NCI-H82 (cell line): ENCODE measurements around the gene TENT4A.
"Not testable (repeated sequence)": the region's sequence is repeated elsewhere in the genome, so short reads cannot be mapped to it uniquely, and the experiment has no call there.

Experiments
- DNase-seq: peaks from one replicate; lab custom pipeline; 2025; lab: John Stamatoyannopoulos, UW

TENT4A gene

DNA sequence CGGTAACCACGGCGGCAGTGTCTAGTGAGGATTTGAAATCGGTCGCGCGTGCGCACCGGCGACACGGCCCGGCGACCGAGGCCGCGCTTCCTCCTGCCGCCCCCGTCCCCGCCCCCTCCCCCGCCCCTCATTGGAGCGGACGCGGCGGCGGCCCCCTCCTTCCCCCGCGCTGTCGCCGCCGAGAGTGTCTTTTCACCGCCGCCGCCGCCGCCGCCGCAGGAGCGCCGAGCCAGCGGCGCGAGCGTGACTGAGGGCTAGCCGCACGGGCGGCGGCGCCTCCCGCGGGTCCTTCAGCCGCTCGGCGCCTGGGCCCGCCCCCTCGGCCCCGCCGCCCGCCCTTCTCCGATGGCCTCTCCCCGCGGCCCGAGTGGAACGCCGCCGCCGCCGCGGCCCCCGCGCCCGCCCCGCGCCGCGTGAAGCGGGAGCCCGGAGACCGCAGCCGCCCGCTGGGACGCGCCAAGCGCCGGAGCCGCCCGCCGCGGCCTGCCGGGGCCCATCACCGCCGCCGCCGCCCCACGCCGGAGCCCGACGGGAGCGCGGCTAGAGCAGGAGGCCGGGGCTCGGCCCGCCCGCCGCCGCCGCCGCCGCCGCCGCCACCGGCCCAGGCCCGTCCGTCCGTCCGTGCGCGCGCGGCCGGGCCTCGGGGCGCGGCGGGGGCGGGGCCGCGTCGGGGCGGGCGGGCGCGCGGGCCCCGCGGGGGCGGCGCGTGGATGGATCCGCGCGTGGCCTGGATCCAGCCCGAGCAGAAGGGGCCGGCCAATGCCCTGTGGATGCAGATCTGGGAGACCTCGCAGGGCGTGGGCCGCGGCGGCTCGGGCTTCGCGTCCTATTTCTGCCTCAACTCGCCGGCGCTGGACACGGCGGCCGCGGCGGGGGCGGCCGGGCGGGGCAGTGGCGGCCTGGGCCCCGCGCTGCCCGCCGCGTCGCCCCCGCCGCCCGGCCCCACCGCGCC is at the start of gene TENT4A:
TSS of gene TENT4A (plus strand) at position 159 of the 952 bp plus-strand sequence. CDS start at position 711, 552 bp downstream.
- peak; percentile 33 for DNase-seq

DNA sequence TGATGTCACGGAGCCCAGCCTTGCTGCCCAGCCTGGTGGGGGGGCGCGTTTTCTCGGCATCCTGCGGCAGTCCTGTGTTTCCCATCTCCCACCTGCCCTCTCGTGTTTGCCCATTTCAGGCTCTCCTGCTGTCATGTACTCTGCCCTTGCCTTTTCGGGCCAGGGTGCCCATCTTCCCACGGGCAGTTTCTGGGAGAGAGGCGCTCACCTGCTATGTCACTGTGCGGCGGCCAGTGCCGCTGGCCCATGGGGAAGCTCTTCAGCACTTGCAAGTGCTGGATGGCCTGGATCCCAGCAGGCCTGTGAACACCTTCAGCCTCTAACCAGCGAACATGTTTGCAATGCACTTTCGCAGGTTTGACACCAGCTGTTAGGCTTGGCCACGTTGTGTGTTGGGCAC is 46.5 kb upstream of the TENT4A start:
- DNase-seq, result no peak

DNA sequence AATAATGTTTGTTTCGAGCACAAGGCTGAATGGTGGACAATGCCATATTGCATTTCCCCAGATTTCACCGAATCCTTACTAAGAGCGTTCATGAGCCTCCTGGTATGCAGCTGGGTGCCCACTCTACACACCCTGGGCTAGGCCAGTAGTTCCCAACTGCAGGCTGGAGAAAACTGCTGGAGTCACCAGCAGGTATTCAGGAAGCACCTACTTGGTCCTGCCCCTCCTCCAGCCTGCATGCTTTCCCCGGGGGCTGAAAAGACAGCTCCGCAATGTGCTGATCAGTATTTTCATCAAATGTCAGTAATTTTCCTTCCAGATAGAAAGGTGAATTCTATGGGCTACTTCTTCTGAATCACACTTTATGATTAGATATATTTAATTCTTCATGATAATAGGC is 45.6 kb upstream of the TENT4A start:
- DNase-seq, result no peak

DNA sequence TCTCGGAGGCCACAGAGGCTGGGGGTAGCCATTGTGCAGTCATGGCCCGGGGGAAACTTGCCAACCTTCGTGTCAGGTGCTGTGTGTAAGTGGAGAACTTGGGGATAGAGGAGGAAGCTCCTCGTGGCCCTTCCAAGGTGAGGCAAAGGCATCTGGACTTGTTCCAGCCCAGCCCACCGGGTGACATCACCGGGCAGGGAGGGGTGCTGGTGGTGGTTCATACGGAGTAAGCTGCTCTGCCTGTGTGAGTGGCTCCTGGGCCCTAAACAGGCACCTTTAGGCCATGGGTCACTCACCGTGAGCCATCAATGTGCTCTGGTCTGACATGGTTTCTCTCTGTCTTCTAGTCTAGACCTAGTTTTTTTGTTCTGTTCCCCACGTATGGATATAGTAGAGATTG is 44.5 kb upstream of the TENT4A start:
- not testable (repeated sequence) for DNase-seq

DNA sequence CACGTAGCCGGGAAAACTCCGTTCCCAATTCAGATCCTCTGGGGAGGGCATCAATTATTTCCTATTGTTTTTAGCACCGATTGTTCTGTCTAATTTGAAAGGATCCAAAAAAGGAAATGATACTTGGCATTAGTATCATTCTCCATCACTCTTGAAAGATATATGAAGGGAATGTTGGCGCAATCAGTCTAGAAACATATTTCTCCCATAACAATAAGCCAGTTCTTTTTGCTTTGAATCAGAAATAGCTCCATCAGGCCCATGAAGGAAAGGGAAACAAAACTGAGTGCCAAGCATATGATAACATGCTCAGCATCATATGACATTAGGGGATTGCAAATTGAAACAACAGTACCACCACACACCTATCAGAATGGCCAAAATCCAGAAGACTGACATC is 40.2 kb upstream of the TENT4A start:
- DNase-seq, result no peak

DNA sequence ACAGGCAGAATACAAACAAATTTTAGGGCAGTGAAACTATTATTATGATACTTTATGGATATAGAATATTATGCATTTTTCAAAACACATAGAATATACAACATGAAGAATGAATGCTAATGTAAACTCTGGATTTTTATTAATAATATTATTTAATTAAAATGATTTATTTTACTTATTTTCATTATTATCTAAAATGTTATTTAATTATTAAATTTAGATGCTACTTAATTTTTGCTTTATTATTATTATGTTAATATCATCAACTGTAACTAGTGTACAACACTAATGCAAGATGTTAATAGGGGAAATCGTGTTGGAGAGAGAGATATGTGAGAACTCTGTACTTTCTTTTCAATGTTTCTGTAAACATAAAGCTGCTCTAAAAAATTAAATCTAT is 39.3 kb upstream of the TENT4A start:
- no peak for DNase-seq

DNA sequence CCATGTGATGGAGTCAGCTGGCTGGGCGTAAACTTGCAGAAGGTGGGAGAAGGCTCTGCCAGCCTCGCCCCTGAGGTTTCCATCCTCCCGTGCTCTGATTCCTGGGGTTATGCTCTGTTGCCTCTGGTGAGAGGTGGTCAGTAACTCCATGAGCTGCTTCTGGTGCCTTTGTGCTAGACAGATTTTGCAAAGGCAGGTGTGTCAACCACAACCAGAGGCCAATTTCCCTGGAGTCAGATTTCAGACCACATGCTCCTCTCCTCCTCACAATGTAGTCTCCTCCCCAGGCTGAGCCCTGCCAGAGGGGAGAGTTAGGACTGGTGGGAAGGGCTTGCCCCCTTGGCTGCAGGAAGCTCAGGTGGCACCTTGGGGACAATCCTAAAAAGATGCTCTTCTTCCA is 38.8 kb upstream of the TENT4A start:
- no peak for DNase-seq

DNA sequence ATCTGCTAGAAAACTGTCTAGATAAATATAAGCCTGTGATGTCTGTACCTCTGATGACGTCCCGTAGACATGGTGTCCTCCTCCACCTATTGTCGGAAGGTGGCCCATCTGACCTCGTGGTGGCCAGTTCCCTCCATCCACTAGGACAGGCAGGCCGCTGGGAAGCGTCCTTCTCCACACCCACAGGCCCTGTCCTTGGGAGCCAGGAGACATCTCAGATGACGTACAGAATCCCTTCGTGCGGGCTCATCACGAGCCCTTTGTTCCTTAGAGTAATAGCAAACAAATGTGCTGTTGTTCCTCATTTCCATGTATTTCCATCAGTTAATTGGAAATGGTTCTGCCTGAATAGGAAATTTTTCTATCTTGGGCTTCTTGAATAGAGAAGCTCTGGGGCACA is 38.3 kb upstream of the TENT4A start:
- no peak for DNase-seq

DNA sequence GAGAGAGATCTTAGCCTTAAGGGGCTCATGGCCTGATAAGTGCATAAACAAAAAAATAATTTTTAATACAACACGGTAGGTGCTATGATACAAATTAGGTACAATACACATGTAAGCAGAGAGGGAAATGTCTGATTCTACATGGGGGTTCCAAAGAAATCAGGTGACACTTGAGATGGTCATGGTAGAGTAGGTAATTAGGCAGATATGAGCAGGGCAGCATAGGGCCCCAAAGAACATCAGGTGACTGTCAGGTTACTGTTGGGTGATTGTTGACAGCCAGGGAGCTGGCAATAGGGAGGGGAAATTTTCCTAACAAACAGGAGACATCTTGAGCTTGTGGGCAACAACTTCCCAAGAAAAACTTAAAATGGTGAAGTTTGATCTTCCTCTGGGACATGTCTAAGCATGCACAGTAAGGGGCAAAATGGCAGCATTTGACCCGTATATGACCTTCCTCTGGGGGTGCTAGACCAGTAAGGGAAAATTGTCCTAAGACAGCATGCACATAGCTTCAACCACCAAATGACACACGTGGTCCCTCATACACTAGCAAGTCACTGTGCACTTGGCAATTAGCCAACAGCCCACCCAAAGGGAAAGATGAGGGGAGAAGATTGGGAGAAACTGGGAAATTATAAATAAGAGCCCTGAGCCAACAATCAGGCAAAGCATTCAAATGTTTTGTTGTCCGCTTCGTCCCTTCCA is 37.3 kb upstream of the TENT4A start:
- no peak for DNase-seq

DNA sequence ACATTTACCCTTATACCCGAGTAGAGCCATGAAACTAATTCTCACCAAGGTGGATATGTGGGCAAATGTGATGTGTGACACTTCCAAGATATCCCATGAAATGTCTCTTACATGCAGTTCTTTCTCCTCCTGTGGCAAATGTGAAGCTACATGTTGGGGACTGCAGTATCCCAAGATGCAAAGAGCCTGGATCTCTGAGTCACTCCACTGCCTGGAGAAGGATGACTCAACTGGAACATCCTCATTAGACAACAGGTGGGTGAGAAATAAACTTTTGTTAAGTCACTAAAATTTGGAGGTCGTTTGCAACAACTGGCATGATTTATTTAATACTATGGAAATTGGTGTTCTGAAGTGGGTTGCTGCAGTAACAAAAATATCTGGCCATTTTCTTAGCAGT is 36.5 kb upstream of the TENT4A start:
- DNase-seq, result no peak

DNA sequence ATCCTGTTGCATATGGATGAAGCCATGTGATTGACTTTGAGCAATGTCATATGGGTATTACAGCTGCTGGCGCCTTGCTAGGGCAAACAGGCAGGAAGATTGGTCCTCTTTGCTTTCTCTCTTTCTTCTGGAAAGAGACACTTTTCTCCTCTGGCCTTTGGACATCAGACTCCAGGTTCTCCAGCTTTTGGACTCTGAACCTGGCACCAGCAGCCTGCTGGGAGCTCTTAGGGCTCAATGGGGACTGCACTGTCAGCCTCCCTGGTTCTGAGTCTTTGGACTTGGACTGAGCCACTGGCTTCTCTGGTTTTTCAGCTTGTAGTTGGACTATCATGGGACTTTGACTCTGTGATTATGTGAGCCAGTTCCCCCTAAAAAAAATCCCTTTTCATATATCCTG is 34.8 kb upstream of the TENT4A start:
- no peak for DNase-seq

DNA sequence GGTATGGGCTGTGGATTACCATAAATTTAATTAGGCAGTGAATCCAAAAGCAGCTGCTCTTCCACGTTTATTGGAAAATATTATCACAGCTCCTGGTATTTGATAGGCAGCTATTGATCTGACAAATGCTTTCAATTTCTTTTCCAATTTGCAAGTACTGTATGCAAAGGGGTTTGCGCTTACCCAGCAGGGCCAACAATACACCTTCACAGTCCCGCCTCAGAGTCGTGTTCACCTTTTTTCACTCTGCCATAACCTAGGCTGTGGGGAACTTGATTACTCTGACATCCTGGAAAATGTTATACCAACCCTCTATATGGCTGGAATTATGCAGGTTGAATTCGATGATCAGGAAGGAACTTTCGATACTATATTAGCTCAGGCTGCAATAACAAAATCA is 32.3 kb upstream of the TENT4A start:
- DNase-seq, result no peak

DNA sequence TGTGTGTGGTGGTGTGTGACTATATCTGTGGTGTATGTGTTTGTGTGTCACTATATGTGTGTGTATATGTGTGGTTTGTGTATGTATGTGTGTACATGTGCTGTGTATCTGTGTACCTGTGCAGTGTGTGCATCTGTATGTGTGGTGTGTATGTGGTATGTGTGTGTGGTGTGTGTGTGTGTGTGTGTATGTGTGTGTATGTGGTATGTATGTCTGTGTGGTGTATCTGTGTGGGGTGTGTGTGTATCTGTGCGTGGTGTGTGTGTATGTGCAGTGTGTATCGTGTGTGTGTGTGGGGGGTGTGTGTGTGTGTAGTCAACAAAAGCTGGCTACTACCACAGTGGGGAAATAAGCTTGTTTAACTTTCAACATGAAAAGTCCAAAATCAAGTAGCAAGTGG is 31.6 kb upstream of the TENT4A start:
- no peak for DNase-seq

DNA sequence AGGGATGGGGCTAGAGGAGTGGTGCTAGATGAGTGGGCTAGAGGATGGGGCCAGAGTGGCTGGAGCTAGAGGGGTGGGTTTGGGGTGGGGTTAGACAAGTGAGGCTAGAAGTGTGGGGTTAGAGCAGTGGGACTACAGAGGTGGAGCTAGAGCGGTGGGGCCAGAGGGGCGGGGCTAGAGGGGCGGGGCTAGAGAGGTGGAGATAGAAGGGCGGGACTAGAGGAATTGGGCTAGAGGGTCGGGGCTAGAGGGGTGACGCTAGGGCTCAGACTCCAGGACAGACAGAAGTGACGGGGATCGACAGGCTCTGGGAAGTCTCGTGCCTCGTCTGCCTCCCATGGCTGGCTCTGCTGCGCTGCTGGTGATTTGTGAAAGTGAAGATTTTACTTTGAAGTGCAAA is 31.0 kb upstream of the TENT4A start:
- peak; percentile 5 for DNase-seq

DNA sequence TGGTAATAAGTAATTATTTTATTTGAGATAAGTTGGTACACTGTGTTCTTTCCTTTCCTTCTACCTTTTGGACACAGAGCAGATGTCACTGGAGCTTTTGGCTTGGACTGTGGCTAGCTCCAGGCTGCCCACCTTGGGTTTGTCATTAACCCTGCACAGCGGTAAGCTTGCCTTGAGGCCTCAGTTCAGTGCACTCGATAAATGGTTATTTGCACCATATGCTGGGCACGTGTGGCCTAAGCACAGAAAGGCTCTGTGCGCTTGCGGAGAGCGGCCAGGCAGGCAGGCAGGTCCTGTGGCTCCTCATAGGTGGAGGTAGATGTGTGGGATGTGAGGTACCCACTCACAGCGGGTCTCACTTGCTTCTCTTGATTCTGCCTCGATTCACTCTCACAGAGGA is 30.0 kb upstream of the TENT4A start:
- no peak for DNase-seq

DNA sequence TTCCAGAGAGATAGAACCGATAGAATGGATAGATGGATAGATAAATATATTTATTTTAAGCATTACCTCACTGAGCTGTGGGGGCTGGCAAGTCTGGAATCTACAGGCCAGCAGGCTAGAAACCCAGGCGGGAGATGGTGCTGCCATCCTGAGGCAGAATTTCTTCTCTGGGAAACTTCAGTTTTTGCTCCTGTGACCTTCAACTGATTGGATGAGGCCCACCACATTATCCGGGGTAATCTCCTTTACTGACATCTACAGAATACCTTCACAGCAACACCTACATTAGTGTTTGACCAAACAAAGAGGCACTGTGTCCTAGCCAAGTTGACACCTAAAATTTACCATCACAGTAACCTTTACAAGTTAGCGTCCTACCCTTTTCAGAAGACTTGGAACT is 29.2 kb upstream of the TENT4A start:
- DNase-seq, result no peak

DNA sequence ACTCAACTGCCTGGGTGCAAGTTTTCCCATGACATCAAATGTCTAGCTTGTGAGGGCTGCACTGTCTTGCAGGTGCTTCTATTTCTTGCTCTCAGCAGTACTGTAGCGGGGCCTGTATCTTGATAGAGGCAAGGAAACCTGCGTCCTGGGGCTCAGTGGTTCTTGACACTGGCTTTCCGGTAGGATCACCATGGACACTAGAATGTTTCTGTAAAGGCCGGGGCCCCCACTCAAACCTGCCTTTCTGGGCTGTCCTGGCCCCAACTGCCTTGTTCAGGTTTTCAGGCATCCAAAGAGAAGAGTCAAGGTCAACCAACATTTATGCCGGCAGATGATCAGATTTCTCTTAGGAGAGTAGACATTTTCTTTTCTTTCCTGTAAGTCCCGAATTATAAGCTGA is 26.7 kb upstream of the TENT4A start:
- DNase-seq, result no peak

DNA sequence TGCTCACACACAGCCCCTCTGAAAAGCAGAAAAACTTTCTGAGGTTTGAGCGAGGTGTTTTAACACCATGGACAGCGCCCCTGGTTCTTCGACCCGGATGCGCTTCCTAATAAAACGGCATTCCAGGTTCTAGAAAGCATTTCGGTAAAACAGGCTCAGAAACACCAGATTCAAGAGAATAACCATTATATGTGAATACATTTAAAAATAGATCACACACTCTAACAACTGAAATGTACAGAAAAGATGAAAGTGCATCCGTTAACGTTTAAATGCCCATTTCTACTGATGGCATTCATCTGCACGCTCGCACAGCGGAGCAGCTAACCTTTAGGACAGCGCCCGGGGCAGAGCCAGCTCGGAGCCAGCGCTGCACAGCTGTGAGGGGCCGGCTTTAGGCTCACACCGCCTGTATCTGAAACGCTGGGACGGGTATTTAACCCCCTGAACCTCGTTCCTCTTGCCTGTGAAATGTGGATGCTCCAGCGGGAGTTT is 26.3 kb upstream of the TENT4A start:
- no peak for DNase-seq

DNA sequence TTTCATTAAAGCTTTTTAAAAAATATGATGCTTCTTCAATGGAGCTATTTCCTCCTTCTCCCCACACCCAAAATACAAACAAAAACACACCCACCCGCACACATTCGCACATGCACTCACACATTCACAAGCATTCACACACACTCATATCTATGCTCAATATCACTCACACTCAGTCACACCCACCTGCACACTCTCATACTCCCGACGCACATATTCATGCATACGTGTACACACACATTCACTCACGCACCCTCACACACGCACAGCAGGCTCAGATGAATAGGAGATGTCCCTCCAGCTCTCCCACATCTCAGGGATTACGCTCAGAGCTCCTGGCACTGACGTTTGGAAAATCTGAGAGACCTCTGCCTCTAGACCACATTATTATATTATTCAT is 25.7 kb upstream of the TENT4A start:
- DNase-seq, result no peak

DNA sequence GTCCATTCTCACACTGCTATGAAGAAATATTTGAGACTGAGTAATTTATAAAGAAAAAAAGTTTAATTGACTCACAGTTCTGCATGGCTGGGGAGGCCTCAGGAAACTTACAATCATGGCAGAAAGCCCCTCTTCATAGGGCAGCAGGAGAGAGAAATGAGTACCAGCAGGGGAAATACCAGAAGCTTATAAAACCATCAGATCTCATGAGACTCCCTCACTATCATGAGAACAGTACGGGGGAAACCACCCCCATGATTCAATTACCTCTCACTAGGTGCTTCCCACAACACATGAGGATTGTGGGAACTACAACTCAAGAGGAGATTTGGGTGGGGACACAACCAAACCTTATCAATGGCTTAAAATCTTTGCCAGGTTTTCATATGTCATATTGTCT is 20.3 kb upstream of the TENT4A start:
- DNase-seq, result no peak

DNA sequence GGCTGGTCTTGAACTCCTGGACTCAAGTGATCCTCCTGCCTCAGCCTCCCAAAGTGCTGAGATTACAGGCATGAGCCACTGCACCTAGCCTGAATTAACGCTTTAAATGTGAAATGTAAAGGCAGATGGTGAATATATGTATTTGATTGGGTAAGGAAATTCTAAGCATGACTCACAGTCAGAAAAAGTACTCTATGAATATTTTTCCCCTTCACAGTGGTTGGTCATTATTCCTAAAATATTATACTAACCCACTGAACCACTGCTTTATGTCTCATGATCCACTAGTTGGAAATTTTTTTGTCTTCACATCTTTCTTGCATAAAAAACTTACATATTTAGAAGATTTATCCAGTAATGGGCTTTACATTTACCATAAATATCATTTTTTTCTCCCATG is 14.5 kb upstream of the TENT4A start:
- no peak for DNase-seq

DNA sequence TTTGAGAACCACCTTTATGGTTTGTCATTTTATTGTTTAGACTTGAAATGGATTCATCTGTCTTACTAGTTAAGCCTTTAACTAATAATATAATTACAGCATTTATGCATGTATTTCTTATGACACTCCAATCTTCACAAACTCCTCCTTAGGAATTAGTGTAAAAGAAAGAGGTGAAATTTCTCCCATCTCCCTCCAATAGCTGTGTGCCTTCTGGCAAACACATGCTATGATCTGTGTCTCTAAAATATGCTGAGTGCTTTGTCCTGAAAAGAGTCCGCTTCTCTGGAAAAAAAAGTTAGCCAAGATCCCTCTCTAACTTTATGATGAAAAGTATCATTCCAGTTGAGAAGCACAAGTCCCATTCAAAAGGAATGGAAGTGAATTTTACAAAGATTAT is 13.9 kb upstream of the TENT4A start:
- no peak for DNase-seq

DNA sequence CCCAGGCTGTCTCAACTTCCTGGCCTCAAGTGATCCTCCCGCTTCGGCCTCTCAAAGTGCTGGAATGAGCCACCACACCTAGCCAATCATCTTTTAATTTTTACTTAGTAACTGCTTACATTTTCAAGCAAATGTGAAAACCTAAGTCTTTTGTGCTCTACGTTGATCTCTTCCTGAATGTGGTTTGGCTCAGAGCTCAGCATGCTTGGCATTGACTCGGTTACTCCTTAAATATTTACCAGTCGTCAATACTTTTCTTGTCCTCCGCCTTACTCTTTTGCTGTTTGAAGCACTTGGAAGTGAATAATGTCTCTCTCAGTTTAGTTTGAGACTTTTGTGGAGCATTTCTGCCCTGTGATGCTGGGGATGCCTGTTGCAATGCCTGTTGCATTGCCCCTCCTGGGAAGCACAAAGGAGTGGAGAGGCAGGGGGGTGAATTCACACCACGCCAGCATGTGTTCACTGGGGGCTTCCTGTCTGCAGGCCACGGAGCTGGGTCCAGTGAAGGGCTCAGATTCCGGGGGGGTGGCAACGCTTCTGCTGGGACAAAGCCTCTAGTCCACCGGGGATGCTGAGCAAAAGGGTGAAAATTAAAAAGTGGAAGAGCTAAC is 13.1 kb upstream of the TENT4A start:
- DNase-seq, result no peak
